MG63 (cell line): ENCODE data around the gene AP1AR. TPM values are rescaled to one million over a fixed set of nuclear protein-coding genes. Genes with fewer than 3 reads are reported as not detected.
"Not testable (repeated sequence)": the region's sequence is repeated elsewhere in the genome, so short reads cannot be mapped to it uniquely, and the experiment has no call there.

Experiments
- DNase-seq: peaks from one replicate; pipeline ENCODE4 v3.0.0-alpha.2; 2020
- H3K27me3 ChIP-seq: fragments of 250-450 bp; sonication (Bioruptor Pico); 2 replicates; pipeline ENCODE4 v1.5.1; 2020; ENCODE audit warnings: mild to moderate bottlenecking, moderate library complexity
- H3K36me3 ChIP-seq: fragments of 250-450 bp; sonication (Bioruptor Pico); 2 replicates; pipeline ENCODE4 v1.5.1; 2020; ENCODE audit warnings: mild to moderate bottlenecking, moderate library complexity
- H3K4me3 ChIP-seq: fragments of 250-450 bp; sonication (Bioruptor Pico); 2 replicates; pipeline ENCODE4 v1.5.1; 2020; ENCODE audit warnings: mild to moderate bottlenecking, moderate library complexity
- H3K9me3 ChIP-seq: fragments of 250-450 bp; sonication (Bioruptor Pico); 2 replicates; pipeline ENCODE4 v1.5.1; 2020; ENCODE audit warnings: mild to moderate bottlenecking, moderate library complexity
- total RNA-seq: library from RNA; depleted of rRNA; stranded (reverse); fragments of >200 nt; shearing (Covaris generic); gene quantifications from 2 replicates; pipeline ENCODE4 v1.2.3, GENCODE V29; 2014; ENCODE audit warnings: low replicate concordance

The AP1AR gene
- total RNA-seq, 1 experiment from 2014 or later = 17.5 TPM

- 0 out of 2 replicates have a peak, but pooled peaks cover 2% of the 10 kb centered on the region for H3K36me3 ChIP-seq
- H3K9me3 ChIP-seq = no peaks in the 10 kb centered on the region
- no peak overlapping the region for H3K4me3 ChIP-seq
- H3K27me3 ChIP-seq = no peaks in the 10 kb centered on the region
- no peak for DNase-seq
Measured at GRCh38 chr4:112266823-112267222, 35.2 kb downstream of the AP1AR start.

GRCh38 chr4:112270051-112270450 is 38.5 kb downstream of the AP1AR start:
- no peaks in the 10 kb centered on the region for H3K27me3 ChIP-seq

GRCh38 chr4:112270640-112271421 is 39.2 kb downstream of the AP1AR start:
- no peak for DNase-seq
- no peaks in the 10 kb centered on the region for H3K9me3 ChIP-seq
- no peak overlapping the region for H3K4me3 ChIP-seq
- no peaks in the 10 kb centered on the region for H3K27me3 ChIP-seq
- H3K36me3 ChIP-seq = 0 out of 2 replicates have a peak, but pooled peaks cover 2% of the 10 kb centered on the region

More at GRCh38 chr4:112270051-112270450, 38.5 kb downstream of the AP1AR start:
- no peak overlapping the region for H3K4me3 ChIP-seq
- no peaks in the 10 kb centered on the region for H3K9me3 ChIP-seq
- no peak for DNase-seq
- H3K36me3 ChIP-seq = 0 out of 2 replicates have a peak, but pooled peaks cover 2% of the 10 kb centered on the region

- DNase-seq = no peak
- H3K4me3 ChIP-seq = no peak overlapping the region
- no peaks in the 10 kb centered on the region for H3K27me3 ChIP-seq
- 0 out of 2 replicates have a peak, but pooled peaks cover 2% of the 10 kb centered on the region for H3K36me3 ChIP-seq
- no peaks in the 10 kb centered on the region for H3K9me3 ChIP-seq
Measured at GRCh38 chr4:112272292-112272691, 40.7 kb downstream of the AP1AR start.

GRCh38 chr4:112274959-112275358 is 43.4 kb downstream of the AP1AR start:
- no peaks in the 10 kb centered on the region for H3K9me3 ChIP-seq
- no peaks in the 10 kb centered on the region for H3K27me3 ChIP-seq
- no peaks in the 10 kb centered on the region for H3K36me3 ChIP-seq
- DNase-seq = no peak
- no peak overlapping the region for H3K4me3 ChIP-seq

GRCh38 chr4:112276113-112276512 is 44.5 kb downstream of the AP1AR start:
- Histone ChIP-seq H3K9me3 (no peaks in the 10 kb centered on the region), H3K36me3 (no peaks in the 10 kb centered on the region), H3K4me3 (no peak overlapping the region), H3K27me3 (no peaks in the 10 kb centered on the region)
- no peak for DNase-seq

- H3K4me3 ChIP-seq = no peak overlapping the region
- H3K9me3 ChIP-seq = no peaks in the 10 kb centered on the region
- H3K27me3 ChIP-seq = no peaks in the 10 kb centered on the region
- H3K36me3 ChIP-seq = no peaks in the 10 kb centered on the region
- DNase-seq = no peak
Measured at GRCh38 chr4:112277220-112277619, 45.6 kb downstream of the AP1AR start.

- Histone ChIP-seq H3K36me3 (no peaks in the 10 kb centered on the region), H3K9me3 (no peaks in the 10 kb centered on the region), H3K27me3 (no peaks in the 10 kb centered on the region), H3K4me3 (no peak overlapping the region)
- no peak for DNase-seq
Measured at GRCh38 chr4:112277705-112278448, 46.3 kb downstream of the AP1AR start.

- no peaks in the 10 kb centered on the region for H3K9me3 ChIP-seq
- H3K27me3 ChIP-seq = no peaks in the 10 kb centered on the region
- DNase-seq = no peak
- no peak overlapping the region for H3K4me3 ChIP-seq
- no peaks in the 10 kb centered on the region for H3K36me3 ChIP-seq
Measured at GRCh38 chr4:112279025-112279881, 47.7 kb downstream of the AP1AR start.

- Histone ChIP-seq H3K27me3 (no peaks in the 10 kb centered on the region), H3K4me3 (no peak overlapping the region), H3K9me3 (no peaks in the 10 kb centered on the region), H3K36me3 (no peaks in the 10 kb centered on the region)
- DNase-seq = no peak
Measured at GRCh38 chr4:112279882-112280315, 48.3 kb downstream of the AP1AR start.

- no peaks in the 10 kb centered on the region for H3K36me3 ChIP-seq
- DNase-seq = no peak
- no peaks in the 10 kb centered on the region for H3K27me3 ChIP-seq
- no peak overlapping the region for H3K4me3 ChIP-seq
- H3K9me3 ChIP-seq = no peaks in the 10 kb centered on the region
Measured at GRCh38 chr4:112280386-112281056, 48.9 kb downstream of the AP1AR start.

- DNase-seq, H3K36me3 ChIP-seq, H3K4me3 ChIP-seq, H3K9me3 ChIP-seq, H3K27me3 ChIP-seq: not testable (repeated sequence)
Measured at GRCh38 chr4:112281895-112282398, 50.4 kb downstream of the AP1AR start.

- Histone ChIP-seq H3K9me3 (no peaks in the 10 kb centered on the region), H3K36me3 (no peaks in the 10 kb centered on the region), H3K27me3 (no peaks in the 10 kb centered on the region), H3K4me3 (no peak overlapping the region)
- DNase-seq = no peak
Measured at GRCh38 chr4:112282860-112283667, 51.5 kb downstream of the AP1AR start.

GRCh38 chr4:112284166-112284565 is 52.6 kb downstream of the AP1AR start:
- no peaks in the 10 kb centered on the region for H3K9me3 ChIP-seq
- peak; percentile 19 for DNase-seq
- H3K4me3 ChIP-seq = peak overlapping the region; percentile 67
- H3K27me3 ChIP-seq = no peaks in the 10 kb centered on the region
- no peaks in the 10 kb centered on the region for H3K36me3 ChIP-seq

GRCh38 chr4:112284662-112285411 is 53.2 kb downstream of the AP1AR start:
- H3K9me3 ChIP-seq = no peaks in the 10 kb centered on the region
- DNase-seq = peak; percentile 4
- H3K36me3 ChIP-seq = no peaks in the 10 kb centered on the region
- no peaks in the 10 kb centered on the region for H3K27me3 ChIP-seq
- H3K4me3 ChIP-seq = peak overlapping the region; percentile 67
